Measurements from ENCODE around the gene FAM135A.
"Not testable (repeated sequence)": the region's sequence is repeated elsewhere in the genome, so short reads cannot be mapped to it uniquely, and the experiment has no call there.

The FAM135A gene

GRCh38 chr6:70551566-70551965 is 138.3 kb downstream of the FAM135A start:
- no peak for DNase-seq

GRCh38 chr6:70552286-70552940 is 139.1 kb downstream of the FAM135A start:
- not testable (repeated sequence) for DNase-seq

GRCh38 chr6:70552974-70553373 is 139.7 kb downstream of the FAM135A start:
- DNase-seq = no peak

- DNase-seq = no peak
Measured at GRCh38 chr6:70557998-70558397, 144.7 kb downstream of the FAM135A start.

- DNase-seq = not testable (repeated sequence)
Measured at GRCh38 chr6:70562401-70562800, 149.1 kb downstream of the FAM135A start.

GRCh38 chr6:70563530-70563929 is 150.2 kb downstream of the FAM135A start:
- no peak for DNase-seq

GRCh38 chr6:70566751-70567382 is 153.6 kb downstream of the FAM135A start, which contains the start of gene SDHAF4:
SDHAF4 (plus strand) TSS chr6:70566930; CDS start chr6:70566941, 11 bp downstream.
- DNase-seq = peak; percentile 95

- DNase-seq = no peak
Measured at GRCh38 chr6:70574643-70575042, 161.3 kb downstream of the FAM135A start.

- DNase-seq = no peak
Measured at GRCh38 chr6:70575899-70576495, 162.7 kb downstream of the FAM135A start.

- no peak for DNase-seq
Measured at GRCh38 chr6:70586114-70586513, 172.8 kb downstream of the FAM135A start.

GRCh38 chr6:70590400-70590799 is 177.1 kb downstream of the FAM135A start:
- DNase-seq = no peak

- DNase-seq = no peak
Measured at GRCh38 chr6:70592391-70593117, 179.2 kb downstream of the FAM135A start.

GRCh38 chr6:70593118-70593486 is 179.8 kb downstream of the FAM135A start:
- DNase-seq = no peak

GRCh38 chr6:70599187-70599586 is 185.9 kb downstream of the FAM135A start:
- no peak for DNase-seq

- no peak for DNase-seq
Measured at GRCh38 chr6:70601014-70601413, 187.7 kb downstream of the FAM135A start.

- no peak for DNase-seq
Measured at GRCh38 chr6:70604254-70604653, 190.9 kb downstream of the FAM135A start.

- DNase-seq = not testable (repeated sequence)
Measured at GRCh38 chr6:70607371-70607770, 194.1 kb downstream of the FAM135A start.

GRCh38 chr6:70609181-70609580 is 195.9 kb downstream of the FAM135A start:
- DNase-seq = not testable (repeated sequence)

Data from activated gamma-delta T cell treated with Interleukin-2 at 50 U/mL for 16 hours (primary cell).